ENCODE results near the gene RNF187. TPM values are rescaled to one million over a fixed set of nuclear protein-coding genes. Genes with fewer than 3 reads are reported as not detected.

RNF187 gene
- total RNA-seq, 1 experiment from 2014 or later, result 137 TPM

- intact Hi-C loops (cut with micrococcal nuclease), result no loop called here
- DNase-seq (ENCODE audit: low read depth, low spot score) (no peak), ATAC-seq (no peak)
- Histone ChIP-seq H3K27me3 (ENCODE audit: insufficient read depth, low read length) (no peaks in the 10 kb centered on the region; the same call in 1 of the 2 replicates), H4K20me1 (ENCODE audit: insufficient read depth) (no peaks in the 10 kb centered on the region), H2AFZ (ENCODE audit: low read depth, low read length, poor library complexity, severe bottlenecking) (no peak overlapping the region), H3K9me2 (ENCODE audit: insufficient read depth) (no peaks in the 10 kb centered on the region), H3K4me2 (ENCODE audit: low read length) (no peak overlapping the region), H3K79me2 (ENCODE audit: insufficient read depth, low read length) (no peaks in the 10 kb centered on the region), H3K36me3 (ENCODE audit: control insufficient read depth in 1 of 2, insufficient read depth in 2 of 2, low read length in 2 of 2) (no peaks in the 10 kb centered on the region), H3K4me1 (ENCODE audit: control insufficient read depth in 1 of 2, insufficient read depth in 2 of 2, low read length in 2 of 2) (no peaks in the 10 kb centered on the region), H3K27ac (ENCODE audit: low read depth, low read length) (no peak overlapping the region), H3K4me3 (replicated peaks in 1 of 2; ENCODE audit: low read depth in 1 of 2, low read length in 2 of 2) (no peak overlapping the region), H3K9ac (ENCODE audit: low read length) (no peak overlapping the region), H3K9me3 (ENCODE audit: control insufficient read depth in 1 of 2, insufficient read depth in 1 of 2, low read depth in 1 of 2, low read length in 2 of 2) (no peaks in the 10 kb centered on the region)
- POLR2A ChIA-PET, result no interaction called here
- RAD21 ChIA-PET (ENCODE audit: low non-redundant PET in 1 of 2, low total read pairs in 2 of 2, uncharacterized antibody in 2 of 2, unreplicated experiment in 2 of 2), result no interaction called here
- CTCF ChIA-PET, result no interaction called here
- BruUV-seq (replicated peaks), result no TSS peak
- TF ChIP-seq YY1 (IDR thresholded peaks at IDR 0.05; ENCODE audit: extremely low read depth, insufficient replicate concordance, low read depth, low read length), result no peak
- TF ChIP-seq, protein P1, sequence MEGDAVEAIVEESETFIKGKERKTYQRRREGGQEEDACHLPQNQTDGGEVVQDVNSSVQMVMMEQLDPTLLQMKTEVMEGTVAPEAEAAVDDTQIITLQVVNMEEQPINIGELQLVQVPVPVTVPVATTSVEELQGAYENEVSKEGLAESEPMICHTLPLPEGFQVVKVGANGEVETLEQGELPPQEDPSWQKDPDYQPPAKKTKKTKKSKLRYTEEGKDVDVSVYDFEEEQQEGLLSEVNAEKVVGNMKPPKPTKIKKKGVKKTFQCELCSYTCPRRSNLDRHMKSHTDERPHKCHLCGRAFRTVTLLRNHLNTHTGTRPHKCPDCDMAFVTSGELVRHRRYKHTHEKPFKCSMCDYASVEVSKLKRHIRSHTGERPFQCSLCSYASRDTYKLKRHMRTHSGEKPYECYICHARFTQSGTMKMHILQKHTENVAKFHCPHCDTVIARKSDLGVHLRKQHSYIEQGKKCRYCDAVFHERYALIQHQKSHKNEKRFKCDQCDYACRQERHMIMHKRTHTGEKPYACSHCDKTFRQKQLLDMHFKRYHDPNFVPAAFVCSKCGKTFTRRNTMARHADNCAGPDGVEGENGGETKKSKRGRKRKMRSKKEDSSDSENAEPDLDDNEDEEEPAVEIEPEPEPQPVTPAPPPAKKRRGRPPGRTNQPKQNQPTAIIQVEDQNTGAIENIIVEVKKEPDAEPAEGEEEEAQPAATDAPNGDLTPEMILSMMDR (IDR thresholded peaks at IDR 0.05 in 2 of 3, conservative IDR thresholded peaks at IDR 0.05 in 1 of 3; ENCODE audit: borderline replicate concordance in 1 of 3, insufficient read depth in 1 of 3, low read depth in 2 of 3, low read length in 2 of 3), result no peak
- no peak for TF ChIP-seq CBX3 (IDR thresholded peaks at IDR 0.05; ENCODE audit: low read depth)
- TF ChIP-seq, protein P2, sequence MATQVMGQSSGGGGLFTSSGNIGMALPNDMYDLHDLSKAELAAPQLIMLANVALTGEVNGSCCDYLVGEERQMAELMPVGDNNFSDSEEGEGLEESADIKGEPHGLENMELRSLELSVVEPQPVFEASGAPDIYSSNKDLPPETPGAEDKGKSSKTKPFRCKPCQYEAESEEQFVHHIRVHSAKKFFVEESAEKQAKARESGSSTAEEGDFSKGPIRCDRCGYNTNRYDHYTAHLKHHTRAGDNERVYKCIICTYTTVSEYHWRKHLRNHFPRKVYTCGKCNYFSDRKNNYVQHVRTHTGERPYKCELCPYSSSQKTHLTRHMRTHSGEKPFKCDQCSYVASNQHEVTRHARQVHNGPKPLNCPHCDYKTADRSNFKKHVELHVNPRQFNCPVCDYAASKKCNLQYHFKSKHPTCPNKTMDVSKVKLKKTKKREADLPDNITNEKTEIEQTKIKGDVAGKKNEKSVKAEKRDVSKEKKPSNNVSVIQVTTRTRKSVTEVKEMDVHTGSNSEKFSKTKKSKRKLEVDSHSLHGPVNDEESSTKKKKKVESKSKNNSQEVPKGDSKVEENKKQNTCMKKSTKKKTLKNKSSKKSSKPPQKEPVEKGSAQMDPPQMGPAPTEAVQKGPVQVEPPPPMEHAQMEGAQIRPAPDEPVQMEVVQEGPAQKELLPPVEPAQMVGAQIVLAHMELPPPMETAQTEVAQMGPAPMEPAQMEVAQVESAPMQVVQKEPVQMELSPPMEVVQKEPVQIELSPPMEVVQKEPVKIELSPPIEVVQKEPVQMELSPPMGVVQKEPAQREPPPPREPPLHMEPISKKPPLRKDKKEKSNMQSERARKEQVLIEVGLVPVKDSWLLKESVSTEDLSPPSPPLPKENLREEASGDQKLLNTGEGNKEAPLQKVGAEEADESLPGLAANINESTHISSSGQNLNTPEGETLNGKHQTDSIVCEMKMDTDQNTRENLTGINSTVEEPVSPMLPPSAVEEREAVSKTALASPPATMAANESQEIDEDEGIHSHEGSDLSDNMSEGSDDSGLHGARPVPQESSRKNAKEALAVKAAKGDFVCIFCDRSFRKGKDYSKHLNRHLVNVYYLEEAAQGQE (IDR thresholded peaks at IDR 0.05; ENCODE audit: low read depth), result no peak
- TF ChIP-seq SP1 (IDR thresholded peaks at IDR 0.05; ENCODE audit: low read depth), result no peak
Observed at GRCh38 chr1:228443395-228443794, 43.8 kb upstream of the RNF187 start.

All from HCT116 (cell line).